ENCODE data around the gene TRIO.

Gene TRIO

GRCh38 chr5:14218011-14218410, 74.9 kb downstream of the TRIO start:
- no peak overlapping the region for H3K9ac ChIP-seq (ENCODE audit: insufficient read length)
- no peaks in the 10 kb centered on the region for H3K36me3 ChIP-seq (ENCODE audit: insufficient read depth, low read length)
- no peak for DNase-seq (ENCODE audit: low read depth, low spot score)
- no peak overlapping the region for H3K27ac ChIP-seq
- H3K9me3 ChIP-seq (ENCODE audit: low read depth, low read length): no peaks in the 10 kb centered on the region
- no peak for TF ChIP-seq FOXP2 (optimal IDR thresholded peaks at IDR 0.05; ENCODE audit: control extremely low read depth, extremely low read length, insufficient read depth)
- TF ChIP-seq EZH2 (IDR thresholded peaks at IDR 0.05): no peak
- TF ChIP-seq POLR2AphosphoS5 (IDR thresholded peaks at IDR 0.05; ENCODE audit: borderline replicate concordance, low read depth, low read length): no peak
- H3K4me3 ChIP-seq: no peak overlapping the region

GRCh38 chr5:14218480-14218879, 75.3 kb downstream of the TRIO start:
- TF ChIP-seq FOXP2 (optimal IDR thresholded peaks at IDR 0.05; ENCODE audit: control extremely low read depth, extremely low read length, insufficient read depth) (no peak), EZH2 (IDR thresholded peaks at IDR 0.05) (no peak), POLR2AphosphoS5 (IDR thresholded peaks at IDR 0.05; ENCODE audit: borderline replicate concordance, low read depth, low read length) (no peak)
- no peaks in the 10 kb centered on the region for H3K9me3 ChIP-seq (ENCODE audit: low read depth, low read length)
- H3K27ac ChIP-seq: no peak overlapping the region
- H3K36me3 ChIP-seq (ENCODE audit: insufficient read depth, low read length): no peaks in the 10 kb centered on the region
- DNase-seq (ENCODE audit: low read depth, low spot score): no peak
- H3K9ac ChIP-seq (ENCODE audit: insufficient read length): no peak overlapping the region
- no peak overlapping the region for H3K4me3 ChIP-seq

- H3K9ac ChIP-seq (ENCODE audit: insufficient read length): no peak overlapping the region
- DNase-seq (ENCODE audit: low read depth, low spot score): no peak
- H3K36me3 ChIP-seq (ENCODE audit: insufficient read depth, low read length): no peaks in the 10 kb centered on the region
- H3K27ac ChIP-seq: no peak overlapping the region
- no peak for TF ChIP-seq EZH2 (IDR thresholded peaks at IDR 0.05)
- no peak for TF ChIP-seq FOXP2 (optimal IDR thresholded peaks at IDR 0.05; ENCODE audit: control extremely low read depth, extremely low read length, insufficient read depth)
- TF ChIP-seq POLR2AphosphoS5 (IDR thresholded peaks at IDR 0.05; ENCODE audit: borderline replicate concordance, low read depth, low read length): no peak
- no peak overlapping the region for H3K4me3 ChIP-seq
- H3K9me3 ChIP-seq (ENCODE audit: low read depth, low read length): no peaks in the 10 kb centered on the region
Measured at GRCh38 chr5:14218897-14219573, 75.9 kb downstream of the TRIO start.

DNA sequence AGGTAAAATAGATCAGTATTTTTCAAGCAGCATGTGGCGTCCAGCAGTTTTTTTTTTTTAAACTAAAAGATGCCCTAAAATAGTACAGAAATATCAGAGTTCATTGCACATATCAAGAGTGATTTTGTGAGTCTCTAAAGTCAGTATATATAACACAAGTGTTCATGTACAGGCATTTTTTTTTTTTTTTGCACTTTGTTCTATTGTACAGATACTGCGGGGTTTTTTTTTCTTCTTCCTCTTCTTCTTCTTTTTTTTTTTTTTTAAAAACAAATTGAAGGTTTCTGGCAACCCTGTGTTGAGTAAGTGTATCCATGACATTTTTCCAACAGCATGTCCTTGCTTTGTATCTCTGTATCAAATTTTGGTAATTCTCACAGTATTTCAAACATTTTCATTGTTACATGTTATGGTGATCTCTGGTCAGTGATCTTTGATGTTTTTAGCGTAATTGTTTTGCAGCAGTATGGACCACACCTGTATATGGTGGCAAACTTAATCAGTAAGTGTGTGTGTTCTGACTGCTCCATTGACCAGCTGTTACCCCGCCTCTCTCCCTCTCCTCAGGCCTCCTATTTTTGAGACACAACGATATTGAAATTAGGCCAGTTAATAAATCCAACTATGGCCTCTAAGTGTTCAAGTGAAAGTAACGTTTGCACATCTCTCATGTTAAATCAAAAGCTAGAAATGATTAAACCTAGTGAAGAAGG, 76.8 kb downstream of the TRIO start:
- H3K9me3 ChIP-seq (ENCODE audit: low read depth, low read length): no peaks in the 10 kb centered on the region
- DNase-seq (ENCODE audit: low read depth, low spot score): no peak

GRCh38 chr5:14220642-14221041, 77.5 kb downstream of the TRIO start:
- TF ChIP-seq POLR2AphosphoS5 (IDR thresholded peaks at IDR 0.05; ENCODE audit: borderline replicate concordance, low read depth, low read length): no peak
- TF ChIP-seq FOXP2 (optimal IDR thresholded peaks at IDR 0.05; ENCODE audit: control extremely low read depth, extremely low read length, insufficient read depth): no peak
- TF ChIP-seq EZH2 (IDR thresholded peaks at IDR 0.05): no peak
- DNase-seq (ENCODE audit: low read depth, low spot score): no peak
- Histone ChIP-seq H3K9ac (ENCODE audit: insufficient read length) (no peak overlapping the region), H3K9me3 (ENCODE audit: low read depth, low read length) (no peaks in the 10 kb centered on the region), H3K27ac (no peak overlapping the region), H3K4me3 (no peak overlapping the region), H3K36me3 (ENCODE audit: insufficient read depth, low read length) (no peaks in the 10 kb centered on the region)

More for the DNA sequence above, 76.8 kb downstream of the TRIO start:
- H3K9ac ChIP-seq (ENCODE audit: insufficient read length): no peak overlapping the region
- TF ChIP-seq POLR2AphosphoS5 (IDR thresholded peaks at IDR 0.05; ENCODE audit: borderline replicate concordance, low read depth, low read length): no peak
- no peak for TF ChIP-seq EZH2 (IDR thresholded peaks at IDR 0.05)
- no peak for TF ChIP-seq FOXP2 (optimal IDR thresholded peaks at IDR 0.05; ENCODE audit: control extremely low read depth, extremely low read length, insufficient read depth)
- no peak overlapping the region for H3K27ac ChIP-seq
- H3K36me3 ChIP-seq (ENCODE audit: insufficient read depth, low read length): no peaks in the 10 kb centered on the region
- H3K4me3 ChIP-seq: no peak overlapping the region

- no peak for DNase-seq (ENCODE audit: low read depth, low spot score)
- Histone ChIP-seq H3K36me3 (ENCODE audit: insufficient read depth, low read length) (no peaks in the 10 kb centered on the region), H3K4me3 (no peak overlapping the region), H3K27ac (no peak overlapping the region), H3K9me3 (ENCODE audit: low read depth, low read length) (no peaks in the 10 kb centered on the region), H3K9ac (ENCODE audit: insufficient read length) (no peak overlapping the region)
- TF ChIP-seq EZH2 (IDR thresholded peaks at IDR 0.05) (no peak), FOXP2 (optimal IDR thresholded peaks at IDR 0.05; ENCODE audit: control extremely low read depth, extremely low read length, insufficient read depth) (no peak), POLR2AphosphoS5 (IDR thresholded peaks at IDR 0.05; ENCODE audit: borderline replicate concordance, low read depth, low read length) (no peak)
Measured at GRCh38 chr5:14221732-14222131, 78.6 kb downstream of the TRIO start.

GRCh38 chr5:14222206-14222605, 79.1 kb downstream of the TRIO start:
- DNase-seq (ENCODE audit: low read depth, low spot score): no peak
- Histone ChIP-seq H3K4me3 (no peak overlapping the region), H3K36me3 (ENCODE audit: insufficient read depth, low read length) (no peaks in the 10 kb centered on the region), H3K9ac (ENCODE audit: insufficient read length) (no peak overlapping the region), H3K9me3 (ENCODE audit: low read depth, low read length) (no peaks in the 10 kb centered on the region), H3K27ac (no peak overlapping the region)
- no peak for TF ChIP-seq FOXP2 (optimal IDR thresholded peaks at IDR 0.05; ENCODE audit: control extremely low read depth, extremely low read length, insufficient read depth)
- TF ChIP-seq EZH2 (IDR thresholded peaks at IDR 0.05): no peak
- TF ChIP-seq POLR2AphosphoS5 (IDR thresholded peaks at IDR 0.05; ENCODE audit: borderline replicate concordance, low read depth, low read length): no peak

- no peak for DNase-seq (ENCODE audit: low read depth, low spot score)
- TF ChIP-seq FOXP2 (optimal IDR thresholded peaks at IDR 0.05; ENCODE audit: control extremely low read depth, extremely low read length, insufficient read depth) (no peak), POLR2AphosphoS5 (IDR thresholded peaks at IDR 0.05; ENCODE audit: borderline replicate concordance, low read depth, low read length) (no peak), EZH2 (IDR thresholded peaks at IDR 0.05) (no peak)
- Histone ChIP-seq H3K9me3 (ENCODE audit: low read depth, low read length) (no peaks in the 10 kb centered on the region), H3K36me3 (ENCODE audit: insufficient read depth, low read length) (no peaks in the 10 kb centered on the region), H3K27ac (no peak overlapping the region), H3K9ac (ENCODE audit: insufficient read length) (no peak overlapping the region), H3K4me3 (no peak overlapping the region)
Measured at GRCh38 chr5:14223372-14223771, 80.2 kb downstream of the TRIO start.
